Activated T-helper 1 cell treated with anti-CD3 and anti-CD28 coated beads, Interleukin-12 subunit alpha, Interleukin-12 subunit beta, Interleukin-2, Interleukin-4 antibody, amounts not matched to agents 30 ng/mL and 10 ng/mL and 1 ng/mL, durations not matched to agents 14 hours and 24 hours and 36 hours (primary cell): ENCODE data around the gene EXTL2. TPM values are rescaled to one million over a fixed set of nuclear protein-coding genes. Genes with fewer than 3 reads are reported as not detected.
"Not testable (repeated sequence)": the region's sequence is repeated elsewhere in the genome, so short reads cannot be mapped to it uniquely, and the experiment has no call there.

Experiments used
- DNase-seq: peaks from one replicate; pipeline ENCODE4 v3.0.0; 2021; ENCODE audit warnings: low spot score
- H3K27ac Mint-ChIP-seq: one replicate; pipeline ENCODE4 v1.8.0; 2021; ENCODE audit warnings: mild to moderate bottlenecking, mixed read lengths
- H3K27me3 Mint-ChIP-seq: one replicate; pipeline ENCODE4 v1.8.0; 2022; ENCODE audit warnings: mild to moderate bottlenecking, moderate library complexity, mixed read lengths; ENCODE audit not compliant: insufficient read depth
- H3K36me3 Mint-ChIP-seq: one replicate; pipeline ENCODE4 v1.8.0; 2021; ENCODE audit warnings: low read depth, mixed read lengths
- H3K4me1 Mint-ChIP-seq: one replicate; pipeline ENCODE4 v1.8.0; 2021; ENCODE audit warnings: low read depth, mixed read lengths
- H3K4me3 Mint-ChIP-seq: one replicate; pipeline ENCODE4 v1.8.0; 2021; ENCODE audit warnings: mild to moderate bottlenecking, moderate library complexity, mixed read lengths
- H3K9me3 Mint-ChIP-seq: one replicate; pipeline ENCODE4 v1.8.0; 2021; ENCODE audit warnings: mixed read lengths
- intact Hi-C: fragments of 100-400 bp; cut with micrococcal nuclease; formaldehyde crosslinking; loops from one replicate; pipeline ENCODE4 v1.15.1; 2024
- total RNA-seq: library from RNA; stranded (reverse); gene quantifications from 2 replicates; pipeline ENCODE4 v1.2.3, GENCODE V29; 2022

The EXTL2 gene
- total RNA-seq: 2.6 and 2.7 TPM in 2 replicates

- intact Hi-C loops: loop anchor here (1.0 to 10.0 kb wide), 4 partner anchors 476 to 920 kb away; partner anchors contain the start of gene DBT
These were observed at the start of gene EXTL2 for GRCh38 chr1:100894603-100895539. Gene EXTL2, minus strand, starts transcription at chr1:100894842. Its CDS starts 6,085 bp downstream, at chr1:100888757.

GRCh38 chr1:100943533-100943932 lies 48.9 kb upstream of the EXTL2 start:
- peaks cover 3% of the 10 kb centered on the region for H3K27me3 Mint-ChIP-seq
- intact Hi-C loops: loop anchor here (5.0 kb wide), 3 partner anchors 64 to 179 kb away; partner anchors contain the start of gene DPH5
- H3K36me3 Mint-ChIP-seq: peaks cover 77% of the 10 kb centered on the region
- H3K9me3 Mint-ChIP-seq: peaks cover 43% of the 10 kb centered on the region
- H3K4me3 Mint-ChIP-seq: no peak overlapping the region
- H3K27ac Mint-ChIP-seq: no peak overlapping the region
- DNase-seq: no peak
- peaks cover 43% of the 10 kb centered on the region for H3K4me1 Mint-ChIP-seq

More at GRCh38 chr1:100894603-100895539, at the start of gene EXTL2:
- Mint-ChIP-seq H3K36me3 (peaks cover 31% of the 10 kb centered on the region), H3K4me1 (peaks cover 59% of the 10 kb centered on the region), H3K27ac (peak within 1 kb of the TSS; percentile 96), H3K9me3 (peaks cover 15% of the 10 kb centered on the region), H3K27me3 (no peaks in the 10 kb centered on the region), H3K4me3 (peak within 1 kb of the TSS; percentile 93)
- DNase-seq: peak; percentile 37

DNA sequence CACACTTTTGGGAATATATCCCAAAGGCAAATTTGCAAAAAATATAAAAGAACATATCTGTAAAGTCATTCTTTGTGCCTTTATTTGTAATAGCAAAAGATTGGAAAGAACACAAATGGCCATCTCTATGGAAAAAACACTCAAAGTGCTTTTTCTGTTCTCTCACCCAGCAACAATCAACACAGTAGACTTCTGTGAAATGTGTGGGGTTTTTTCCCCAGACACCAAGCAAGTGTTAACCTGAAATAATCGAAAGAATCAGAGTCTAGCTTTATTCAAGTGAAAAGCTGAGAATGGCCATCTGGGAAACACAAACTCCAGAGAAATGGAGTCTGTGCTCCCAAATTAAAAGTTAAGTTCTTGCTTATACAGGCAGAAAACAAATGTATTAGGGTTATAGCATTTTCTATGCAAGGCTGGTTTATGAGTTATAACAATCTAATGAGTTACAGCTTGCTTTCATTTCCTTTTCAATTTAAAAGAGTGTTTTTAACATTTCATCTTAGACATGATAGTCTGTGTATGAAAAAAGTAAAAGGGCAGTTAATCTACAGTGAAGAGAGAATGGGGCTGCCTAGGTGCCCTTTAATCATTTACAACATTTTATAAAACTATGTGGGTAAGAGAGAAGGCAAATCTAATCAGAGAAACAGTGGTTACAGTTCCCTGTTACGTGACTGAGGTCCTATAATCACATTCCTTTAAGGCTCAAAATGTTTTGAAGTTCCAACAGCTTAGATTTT lies 47.8 kb upstream of the EXTL2 start:
- peaks cover 35% of the 10 kb centered on the region for H3K9me3 Mint-ChIP-seq

GRCh38 chr1:100941580-100942216 lies 47.1 kb upstream of the EXTL2 start:
- peaks cover 72% of the 10 kb centered on the region for H3K36me3 Mint-ChIP-seq
- no peak for DNase-seq
- peaks cover 31% of the 10 kb centered on the region for H3K4me1 Mint-ChIP-seq
- H3K27ac Mint-ChIP-seq: peak overlapping the region; percentile 99
- H3K9me3 Mint-ChIP-seq: peaks cover 28% of the 10 kb centered on the region
- intact Hi-C loops: loop anchor here (1.0 to 5.0 kb wide), 10 partner anchors 9 to 499 kb away; partner anchors contain the start of genes DPH5 and SLC30A7
- peak overlapping the region; percentile 58 for H3K4me3 Mint-ChIP-seq
- peaks cover 3% of the 10 kb centered on the region for H3K27me3 Mint-ChIP-seq

More for the DNA sequence above, 47.8 kb upstream of the EXTL2 start:
- Mint-ChIP-seq H3K27ac (peak overlapping the region; percentile 99), H3K27me3 (peaks cover 3% of the 10 kb centered on the region), H3K4me1 (peaks cover 35% of the 10 kb centered on the region), H3K36me3 (peaks cover 75% of the 10 kb centered on the region), H3K4me3 (peak overlapping the region; percentile 58)
- no peak for DNase-seq
- intact Hi-C loops: loop anchor here (1.0 to 5.0 kb wide), 4 partner anchors 8 to 180 kb away; partner anchors contain the start of gene DPH5

DNA sequence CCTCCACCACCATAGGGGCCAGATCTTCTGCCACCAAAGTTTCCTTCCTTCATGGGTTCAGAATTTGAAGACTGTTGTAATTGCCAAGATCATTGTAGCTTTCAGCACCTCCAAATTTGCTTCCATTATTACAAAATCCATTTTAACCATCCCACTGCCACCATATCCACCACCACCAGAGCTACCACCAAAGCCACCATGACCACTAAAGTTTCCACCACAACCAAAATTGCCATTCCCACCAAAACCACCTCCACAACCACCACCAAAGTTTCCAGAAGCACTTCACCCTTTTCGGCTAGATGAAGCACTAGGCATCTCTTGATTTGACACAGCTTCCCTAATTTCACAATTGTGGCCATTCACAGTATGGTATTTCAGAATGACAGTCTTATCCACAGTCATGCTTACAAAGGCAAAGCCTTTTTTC lies 46.5 kb upstream of the EXTL2 start:
- peaks cover 37% of the 10 kb centered on the region for H3K4me1 Mint-ChIP-seq
- peak overlapping the region; percentile 58 for H3K4me3 Mint-ChIP-seq
- H3K27ac Mint-ChIP-seq: peak overlapping the region; percentile 99
- H3K36me3 Mint-ChIP-seq: peaks cover 70% of the 10 kb centered on the region
- intact Hi-C loops: loop anchor here (1.0 to 5.0 kb wide), 9 partner anchors 44 to 498 kb away; partner anchors contain the start of genes DPH5 and SLC30A7
- DNase-seq: peak; percentile 17
- H3K27me3 Mint-ChIP-seq: peaks cover 3% of the 10 kb centered on the region
- H3K9me3 Mint-ChIP-seq: peaks cover 22% of the 10 kb centered on the region

GRCh38 chr1:100936194-100936967 lies 41.7 kb upstream of the EXTL2 start:
- peaks cover 3% of the 10 kb centered on the region for H3K27me3 Mint-ChIP-seq
- H3K4me1 Mint-ChIP-seq: peaks cover 45% of the 10 kb centered on the region
- no peak for DNase-seq
- intact Hi-C loops: no loop called here
- peaks cover 68% of the 10 kb centered on the region for H3K36me3 Mint-ChIP-seq
- no peak overlapping the region for H3K27ac Mint-ChIP-seq
- H3K9me3 Mint-ChIP-seq: peaks cover 12% of the 10 kb centered on the region
- no peak overlapping the region for H3K4me3 Mint-ChIP-seq

DNA sequence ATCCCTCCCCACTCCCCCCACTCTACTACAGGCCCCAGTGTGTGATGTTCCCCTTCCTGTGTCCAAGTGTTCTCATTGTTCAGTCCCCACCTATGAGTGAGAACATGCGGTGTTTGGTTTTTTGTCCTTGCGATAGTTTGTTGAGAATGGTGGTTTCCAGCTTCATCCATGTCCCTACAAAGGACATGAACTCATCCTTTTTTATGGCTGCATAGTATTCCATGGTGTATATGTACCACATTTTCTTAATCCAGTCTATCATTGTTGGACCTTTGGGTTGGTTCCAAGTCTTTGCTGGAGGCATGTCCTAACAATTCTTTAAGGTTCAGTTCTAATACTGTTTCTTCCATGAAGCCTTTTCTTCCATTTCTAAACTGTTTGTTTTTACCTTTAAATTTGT lies 38.9 kb upstream of the EXTL2 start:
- not testable (repeated sequence) for H3K9me3 Mint-ChIP-seq, H3K27me3 Mint-ChIP-seq, H3K4me3 Mint-ChIP-seq, DNase-seq, H3K27ac Mint-ChIP-seq
- Mint-ChIP-seq H3K36me3 (peaks cover 62% of the 10 kb centered on the region), H3K4me1 (peaks cover 59% of the 10 kb centered on the region)
- intact Hi-C loops: loop anchor here (5.0 kb wide), 1 partner anchor 69 kb away; no protein-coding TSS in a partner anchor

GRCh38 chr1:100931716-100932115 lies 37.1 kb upstream of the EXTL2 start:
- intact Hi-C loops: loop anchor here (5.0 kb wide), 1 partner anchor 71 kb away; no protein-coding TSS in a partner anchor
- Mint-ChIP-seq H3K4me3 (no peak overlapping the region), H3K36me3 (peaks cover 48% of the 10 kb centered on the region), H3K9me3 (peaks cover 7% of the 10 kb centered on the region), H3K27me3 (no peaks in the 10 kb centered on the region), H3K27ac (no peak overlapping the region), H3K4me1 (peaks cover 58% of the 10 kb centered on the region)
- DNase-seq: no peak

GRCh38 chr1:100930494-100930893 lies 35.9 kb upstream of the EXTL2 start:
- intact Hi-C loops: loop anchor here (5.0 kb wide), 1 partner anchor 72 kb away; no protein-coding TSS in a partner anchor
- H3K27me3 Mint-ChIP-seq: no peaks in the 10 kb centered on the region
- H3K4me3 Mint-ChIP-seq: no peak overlapping the region
- H3K9me3 Mint-ChIP-seq: peaks cover 11% of the 10 kb centered on the region
- no peak for DNase-seq
- H3K4me1 Mint-ChIP-seq: peaks cover 50% of the 10 kb centered on the region
- peaks cover 44% of the 10 kb centered on the region for H3K36me3 Mint-ChIP-seq
- H3K27ac Mint-ChIP-seq: no peak overlapping the region

DNA sequence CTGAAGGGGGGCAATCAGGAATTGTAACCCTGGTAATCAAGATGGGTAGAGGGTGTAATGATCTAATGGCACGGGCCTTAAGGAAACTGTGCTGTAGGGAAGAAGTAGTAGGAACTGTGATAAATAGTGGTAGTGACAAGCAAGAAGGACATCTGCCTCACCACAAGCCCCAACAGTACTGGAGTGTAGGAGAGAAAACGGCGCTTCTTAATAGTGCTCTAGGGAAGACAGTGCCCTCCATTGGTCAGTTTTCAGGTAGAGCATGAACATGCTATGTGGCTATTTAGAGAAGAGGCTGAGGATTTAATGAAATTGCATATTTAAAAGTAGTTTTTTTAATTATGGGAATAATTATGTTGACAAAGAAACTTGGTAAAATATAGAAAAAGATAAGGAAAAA lies 33.5 kb upstream of the EXTL2 start:
- no peak for DNase-seq
- Mint-ChIP-seq H3K27me3 (no peaks in the 10 kb centered on the region), H3K36me3 (peaks cover 38% of the 10 kb centered on the region), H3K4me1 (peaks cover 52% of the 10 kb centered on the region), H3K9me3 (peaks cover 4% of the 10 kb centered on the region), H3K27ac (no peak overlapping the region), H3K4me3 (no peak overlapping the region)
- intact Hi-C loops: no loop called here

DNA sequence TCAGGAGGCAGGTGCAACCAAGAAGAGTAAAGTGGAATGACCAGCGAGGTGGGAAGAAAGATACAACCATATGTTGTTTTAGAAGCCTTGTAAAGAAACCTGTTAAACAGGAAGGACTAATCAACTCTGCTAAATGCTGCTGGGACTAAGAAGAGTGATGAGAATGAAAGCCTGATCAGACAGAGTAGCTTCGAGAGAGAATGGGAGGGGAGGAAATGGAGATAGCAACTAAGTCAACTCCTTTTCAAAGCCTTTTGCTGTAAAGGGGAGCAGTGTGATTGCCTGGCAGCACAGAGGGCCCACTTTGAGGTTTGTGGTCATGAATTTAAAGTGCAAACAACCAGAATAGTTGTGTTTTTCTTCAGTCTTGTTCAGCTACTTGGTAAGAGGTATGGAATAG lies 32.6 kb upstream of the EXTL2 start:
- peaks cover 37% of the 10 kb centered on the region for H3K36me3 Mint-ChIP-seq

More for the DNA sequence above, 32.6 kb upstream of the EXTL2 start:
- no peak overlapping the region for H3K4me3 Mint-ChIP-seq
- peaks cover 47% of the 10 kb centered on the region for H3K4me1 Mint-ChIP-seq
- H3K27me3 Mint-ChIP-seq: no peaks in the 10 kb centered on the region
- DNase-seq: peak; percentile 48
- H3K9me3 Mint-ChIP-seq: peaks cover 4% of the 10 kb centered on the region
- no peak overlapping the region for H3K27ac Mint-ChIP-seq
- intact Hi-C loops: loop anchor here (2.0 kb wide), 1 partner anchor 98 kb away; the partner anchor contains the start of gene DPH5
